Transverse colon (tissue), 4 donors: Measurements from ENCODE around the gene DYNC1H1.

Experiments
- CTCF ChIP-seq, 5 experiments: fragments of 200-600 bp in 3 of 5; fragments of 450-650 bp in 2 of 5; sonication (generic) in 3 of 5; IDR thresholded peaks; 1 replicate in 2 of 5; 2 replicates in 3 of 5; pipeline ENCODE4 v1.5.1; 2016 to 2017; ENCODE audit warnings: antibody characterized with exemption in 5 of 5, inconsistent platforms in 3 of 5, mild to moderate bottlenecking in 2 of 5, moderate library complexity in 1 of 5
- POLR2A ChIP-seq: fragments of 450-650 bp; IDR thresholded peaks from one replicate; pipeline ENCODE4 v1.6.1; 2016; ENCODE audit warnings: antibody characterized with exemption, mild to moderate bottlenecking, moderate library complexity
- POLR2AphosphoS5 ChIP-seq, 3 donors: sonication (generic); formaldehyde crosslinking; IDR thresholded peaks; one replicate each; pipeline ENCODE4 v1.6.1; 2016; ENCODE audit warnings: antibody characterized with exemption in 3 of 3

- no peak for TF ChIP-seq CTCF (IDR thresholded peaks at IDR 0.05)
- no peak for TF ChIP-seq POLR2A
- TF ChIP-seq POLR2AphosphoS5 (IDR thresholded peaks at IDR 0.05) = no peak
These were observed 74.8 kb downstream of the DYNC1H1 start for GRCh38 chr14:102039157-102039556.
